ENCODE results near the gene CLEC2D.

The CLEC2D gene, protein sequence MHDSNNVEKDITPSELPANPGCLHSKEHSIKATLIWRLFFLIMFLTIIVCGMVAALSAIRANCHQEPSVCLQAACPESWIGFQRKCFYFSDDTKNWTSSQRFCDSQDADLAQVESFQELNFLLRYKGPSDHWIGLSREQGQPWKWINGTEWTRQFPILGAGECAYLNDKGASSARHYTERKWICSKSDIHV

DNA sequence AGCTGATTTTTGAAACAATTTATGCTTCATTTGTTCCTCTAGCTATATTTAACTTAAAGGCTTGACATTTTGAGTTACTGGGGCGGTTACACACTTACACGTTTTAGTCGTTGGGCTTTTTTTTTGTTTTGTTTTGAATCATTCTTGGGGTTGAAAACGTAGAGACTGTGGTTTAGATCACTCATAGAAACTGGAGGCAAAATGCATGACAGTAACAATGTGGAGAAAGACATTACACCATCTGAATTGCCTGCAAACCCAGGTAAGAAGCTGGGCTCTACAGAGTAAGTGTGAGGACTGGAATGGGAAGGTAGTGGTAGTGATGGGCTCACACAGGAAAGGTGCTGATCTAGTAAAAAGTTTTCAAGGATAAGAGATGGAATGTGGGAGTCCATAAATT is at the start of gene CLEC2D:
Gene CLEC2D (plus strand): TSS at position 180 of the 400 bp plus-strand sequence. CDS start 22 bp downstream, at position 202.
- H3K36me3 ChIP-seq (ENCODE audit: control insufficient read depth, insufficient read depth, low read length) = no peaks in the 10 kb centered on the region
- H3K4me3 ChIP-seq (ENCODE audit: low read depth, low read length) = no peak within 1 kb of the TSS
- H3K9ac ChIP-seq = no peak within 1 kb of the TSS
- no peak within 1 kb of the TSS for H3K4me2 ChIP-seq (ENCODE audit: low read length)
- no peaks in the 10 kb centered on the region for H3K79me2 ChIP-seq
- no peaks in the 10 kb centered on the region for H3K27me3 ChIP-seq (ENCODE audit: control insufficient read depth, insufficient read depth, low read length)
- no peaks in the 10 kb centered on the region for H3K9me3 ChIP-seq (ENCODE audit: control insufficient read depth, low read length)
- no peak within 1 kb of the TSS for H3K27ac ChIP-seq
- TF ChIP-seq CTCF (IDR thresholded peaks at IDR 0.05) = no peak
- no peaks in the 10 kb centered on the region for H3K4me1 ChIP-seq
- H2AFZ ChIP-seq = no peak within 1 kb of the TSS

DNA sequence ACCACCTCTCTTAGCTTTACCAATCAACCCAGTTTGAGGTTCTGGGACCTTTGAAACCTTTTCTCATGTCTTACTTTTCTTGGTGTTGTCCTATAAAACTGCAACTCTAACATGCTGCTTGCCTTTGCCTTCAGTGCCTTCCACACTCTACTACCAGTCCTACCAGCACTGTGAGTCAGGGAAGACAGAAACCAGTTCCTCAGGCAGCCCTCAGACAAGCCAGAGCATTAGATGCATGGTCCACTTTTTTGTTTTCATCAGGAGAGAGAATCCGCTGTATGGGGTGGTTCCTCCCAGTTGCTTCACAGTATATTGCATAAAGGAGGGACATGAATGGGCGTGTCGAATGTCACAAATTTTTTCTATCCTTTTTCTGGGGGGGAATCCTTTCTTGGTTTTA is 44.5 kb upstream of the CLEC2D start:
- Histone ChIP-seq H3K27ac (no peak overlapping the region), H3K4me3 (ENCODE audit: low read depth, low read length) (no peak overlapping the region), H3K79me2 (no peaks in the 10 kb centered on the region), H3K9me3 (ENCODE audit: control insufficient read depth, low read length) (no peaks in the 10 kb centered on the region), H3K9ac (no peak overlapping the region), H3K4me1 (no peaks in the 10 kb centered on the region), H3K36me3 (ENCODE audit: control insufficient read depth, insufficient read depth, low read length) (no peaks in the 10 kb centered on the region), H3K4me2 (ENCODE audit: low read length) (no peak overlapping the region), H2AFZ (no peak overlapping the region), H3K27me3 (ENCODE audit: control insufficient read depth, insufficient read depth, low read length) (no peaks in the 10 kb centered on the region)
- TF ChIP-seq CTCF (IDR thresholded peaks at IDR 0.05) = no peak

- Histone ChIP-seq H3K4me3 (ENCODE audit: low read depth, low read length) (no peak overlapping the region), H3K4me2 (ENCODE audit: low read length) (no peak overlapping the region), H3K27me3 (ENCODE audit: control insufficient read depth, insufficient read depth, low read length) (no peaks in the 10 kb centered on the region), H3K79me2 (no peaks in the 10 kb centered on the region), H3K9me3 (ENCODE audit: control insufficient read depth, low read length) (no peaks in the 10 kb centered on the region), H3K27ac (no peak overlapping the region), H3K36me3 (ENCODE audit: control insufficient read depth, insufficient read depth, low read length) (no peaks in the 10 kb centered on the region), H3K9ac (no peak overlapping the region), H3K4me1 (no peaks in the 10 kb centered on the region), H2AFZ (no peak overlapping the region)
- no peak for TF ChIP-seq CTCF (IDR thresholded peaks at IDR 0.05)
These were observed 43.2 kb upstream of the CLEC2D start for GRCh38 chr12:9626291-9626690.

- H3K27ac ChIP-seq = no peak overlapping the region
- no peaks in the 10 kb centered on the region for H3K4me1 ChIP-seq
- H3K4me3 ChIP-seq (ENCODE audit: low read depth, low read length) = no peak overlapping the region
- TF ChIP-seq CTCF (IDR thresholded peaks at IDR 0.05) = no peak
- H3K9ac ChIP-seq = no peak overlapping the region
- H3K36me3 ChIP-seq (ENCODE audit: control insufficient read depth, insufficient read depth, low read length) = no peaks in the 10 kb centered on the region
- no peak overlapping the region for H3K4me2 ChIP-seq (ENCODE audit: low read length)
- H3K79me2 ChIP-seq = no peaks in the 10 kb centered on the region
- no peak overlapping the region for H2AFZ ChIP-seq
- H3K27me3 ChIP-seq (ENCODE audit: control insufficient read depth, insufficient read depth, low read length) = no peaks in the 10 kb centered on the region
- no peaks in the 10 kb centered on the region for H3K9me3 ChIP-seq (ENCODE audit: control insufficient read depth, low read length)
These were observed 42.7 kb upstream of the CLEC2D start for GRCh38 chr12:9626821-9627220.

GRCh38 chr12:9632766-9633165 is 36.7 kb upstream of the CLEC2D start:
- no peaks in the 10 kb centered on the region for H3K36me3 ChIP-seq (ENCODE audit: control insufficient read depth, insufficient read depth, low read length)
- H2AFZ ChIP-seq = no peak overlapping the region
- H3K9me3 ChIP-seq (ENCODE audit: control insufficient read depth, low read length) = no peaks in the 10 kb centered on the region
- H3K4me2 ChIP-seq (ENCODE audit: low read length) = no peak overlapping the region
- H3K27ac ChIP-seq = no peak overlapping the region
- H3K4me1 ChIP-seq = no peaks in the 10 kb centered on the region
- H3K9ac ChIP-seq = no peak overlapping the region
- H3K4me3 ChIP-seq (ENCODE audit: low read depth, low read length) = no peak overlapping the region
- no peaks in the 10 kb centered on the region for H3K27me3 ChIP-seq (ENCODE audit: control insufficient read depth, insufficient read depth, low read length)
- H3K79me2 ChIP-seq = no peaks in the 10 kb centered on the region
- TF ChIP-seq CTCF (IDR thresholded peaks at IDR 0.05) = no peak

Measured in parathyroid adenoma (tissue), 2 donors.